Neural cell (in vitro differentiated cells): Measurements from ENCODE around the gene FLYWCH2.

Source experiments
- EZH2 ChIP-seq: fragments of 200-600, 300-800 bp; shearing (Covaris generic), sonication (generic); IDR thresholded peaks from 2 replicates; pipeline ENCODE4 v1.6.1; 2014; ENCODE audit warnings: antibody characterized with exemption, low read length, borderline replicate concordance, mild to moderate bottlenecking; ENCODE audit not compliant: insufficient read depth, poor library complexity, severe bottlenecking
- POLR2AphosphoS5 ChIP-seq: IDR thresholded peaks from 2 replicates; pipeline ENCODE4 v1.6.1; 2012
- REST ChIP-seq: IDR thresholded peaks from 2 replicates; pipeline ENCODE4 v1.6.1; 2012; ENCODE audit warnings: borderline replicate concordance
- TF ChIP-seq, protein P1 (sequence below): fragments of 450-650 bp; IDR thresholded peaks from 2 replicates; pipeline ENCODE4 v1.5.1; 2014; ENCODE audit warnings: antibody characterized with exemption, mild to moderate bottlenecking, moderate library complexity; ENCODE audit not compliant: poor library complexity, severe bottlenecking

DNA sequence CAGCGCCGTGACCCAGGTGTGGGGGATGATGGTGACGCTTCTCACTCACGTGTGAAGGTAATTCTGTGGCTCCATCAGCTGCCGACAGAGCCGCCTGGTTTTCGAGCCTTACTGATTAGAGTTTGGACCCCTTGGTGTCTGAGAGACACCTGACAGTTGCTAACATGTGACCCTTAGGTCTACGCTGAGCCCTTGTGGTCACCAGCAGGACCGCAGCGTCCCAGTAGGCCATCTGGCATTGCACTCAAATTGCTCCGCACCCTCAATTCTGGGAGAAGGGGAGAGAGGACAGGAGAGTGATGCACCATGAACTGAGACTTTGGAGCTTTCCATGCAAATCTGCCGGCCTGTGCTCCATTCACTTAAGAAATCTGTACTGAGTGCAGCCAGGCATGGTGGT is 31.2 kb downstream of the FLYWCH2 start:
- TF ChIP-seq, protein P1, sequence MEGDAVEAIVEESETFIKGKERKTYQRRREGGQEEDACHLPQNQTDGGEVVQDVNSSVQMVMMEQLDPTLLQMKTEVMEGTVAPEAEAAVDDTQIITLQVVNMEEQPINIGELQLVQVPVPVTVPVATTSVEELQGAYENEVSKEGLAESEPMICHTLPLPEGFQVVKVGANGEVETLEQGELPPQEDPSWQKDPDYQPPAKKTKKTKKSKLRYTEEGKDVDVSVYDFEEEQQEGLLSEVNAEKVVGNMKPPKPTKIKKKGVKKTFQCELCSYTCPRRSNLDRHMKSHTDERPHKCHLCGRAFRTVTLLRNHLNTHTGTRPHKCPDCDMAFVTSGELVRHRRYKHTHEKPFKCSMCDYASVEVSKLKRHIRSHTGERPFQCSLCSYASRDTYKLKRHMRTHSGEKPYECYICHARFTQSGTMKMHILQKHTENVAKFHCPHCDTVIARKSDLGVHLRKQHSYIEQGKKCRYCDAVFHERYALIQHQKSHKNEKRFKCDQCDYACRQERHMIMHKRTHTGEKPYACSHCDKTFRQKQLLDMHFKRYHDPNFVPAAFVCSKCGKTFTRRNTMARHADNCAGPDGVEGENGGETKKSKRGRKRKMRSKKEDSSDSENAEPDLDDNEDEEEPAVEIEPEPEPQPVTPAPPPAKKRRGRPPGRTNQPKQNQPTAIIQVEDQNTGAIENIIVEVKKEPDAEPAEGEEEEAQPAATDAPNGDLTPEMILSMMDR, result no peak
- TF ChIP-seq POLR2AphosphoS5 (no peak), REST (no peak), EZH2 (no peak)
